22Rv1 (cell line): ENCODE data around the gene OSCP1.
"Not testable (repeated sequence)": the region's sequence is repeated elsewhere in the genome, so short reads cannot be mapped to it uniquely, and the experiment has no call there.

ENCODE experiments used
- H3K27ac ChIP-seq: fragments of 450-650 bp; 2 replicates; pipeline ENCODE4 v1.5.1; 2017
- CTCF ChIP-seq: fragments of 450-650 bp; IDR thresholded peaks from 2 replicates; pipeline ENCODE4 v1.5.1; 2017; ENCODE audit warnings: mild to moderate bottlenecking
- ZFX ChIP-seq: fragments of 450-650 bp; IDR thresholded peaks from 2 replicates; pipeline ENCODE4 v1.6.1; 2017; ENCODE audit warnings: antibody characterized with exemption, borderline replicate concordance

The OSCP1 gene

GRCh38 chr1:36480161-36480560, 29.9 kb upstream of the OSCP1 start:
- H3K27ac ChIP-seq, result no peak overlapping the region
- TF ChIP-seq CTCF (no peak), ZFX (no peak)

GRCh38 chr1:36479505-36480051, 29.3 kb upstream of the OSCP1 start:
- H3K27ac ChIP-seq, result no peak overlapping the region
- TF ChIP-seq ZFX (no peak), CTCF (no peak)

GRCh38 chr1:36477615-36478014, 27.4 kb upstream of the OSCP1 start:
- H3K27ac ChIP-seq, result not testable (repeated sequence)

GRCh38 chr1:36476945-36477344, 26.7 kb upstream of the OSCP1 start:
- H3K27ac ChIP-seq, result no peak overlapping the region
- TF ChIP-seq CTCF, result no peak
- TF ChIP-seq ZFX, result no peak

GRCh38 chr1:36475910-36476604, 25.8 kb upstream of the OSCP1 start:
- no peak overlapping the region for H3K27ac ChIP-seq
- TF ChIP-seq ZFX (no peak), CTCF (no peak)

- no peak overlapping the region for H3K27ac ChIP-seq
- TF ChIP-seq ZFX (no peak), CTCF (no peak)
Measured at GRCh38 chr1:36475341-36475740, 25.1 kb upstream of the OSCP1 start.

- TF ChIP-seq CTCF, result no peak
- TF ChIP-seq ZFX, result no peak
- no peak overlapping the region for H3K27ac ChIP-seq
Measured at GRCh38 chr1:36472656-36473055, 22.4 kb upstream of the OSCP1 start.
